Choroid plexus epithelial cell (primary cell): Measurements from ENCODE around the gene TP53TG5.
"Not testable (repeated sequence)": the region's sequence is repeated elsewhere in the genome, so short reads cannot be mapped to it uniquely, and the experiment has no call there.

ENCODE experiments used
- DNase-seq: peaks from one replicate; pipeline ENCODE4 v3.0.0-alpha.2; 2010; ENCODE audit warnings: low read depth
- H3K4me3 ChIP-seq: 2 replicates; pipeline ENCODE4 v1.5.1; 2011; ENCODE audit warnings: low read depth, mild to moderate bottlenecking, control low read depth, low read length, moderate library complexity
- CTCF ChIP-seq: conservative IDR thresholded peaks from 2 replicates; pipeline ENCODE4 v1.5.1; 2011; ENCODE audit warnings: low read depth, mild to moderate bottlenecking, control low read depth, inconsistent platforms, low read length, moderate library complexity

The TP53TG5 gene

GRCh38 chr20:45354423-45355208 lies 23.5 kb downstream of the TP53TG5 start:
- no peak for TF ChIP-seq CTCF
- peak; percentile 61 for DNase-seq
- no peak overlapping the region for H3K4me3 ChIP-seq

- DNase-seq = no peak
- no peak overlapping the region for H3K4me3 ChIP-seq
- no peak for TF ChIP-seq CTCF
Observed at GRCh38 chr20:45353746-45354145, 24.4 kb downstream of the TP53TG5 start.

- TF ChIP-seq CTCF = no peak
- DNase-seq = no peak
Observed at GRCh38 chr20:45352729-45353128, 25.4 kb downstream of the TP53TG5 start.

GRCh38 chr20:45350795-45351194 lies 27.3 kb downstream of the TP53TG5 start:
- not testable (repeated sequence) for H3K4me3 ChIP-seq, DNase-seq

More at GRCh38 chr20:45352729-45353128, 25.4 kb downstream of the TP53TG5 start:
- no peak overlapping the region for H3K4me3 ChIP-seq

GRCh38 chr20:45350217-45350616 lies 27.9 kb downstream of the TP53TG5 start:
- DNase-seq = no peak
- no peak for TF ChIP-seq CTCF
- no peak overlapping the region for H3K4me3 ChIP-seq

- peak; percentile 66 for DNase-seq
- H3K4me3 ChIP-seq = peak within 1 kb of the TSS; percentile 85
- TF ChIP-seq CTCF = no peak
Observed at GRCh38 chr20:45347936-45348778, 30.0 kb downstream of the TP53TG5 start, which contains the start of gene SDC4. Gene SDC4 (minus strand): TSS chr20:45348424. CDS start chr20:45348384, 40 bp downstream.

GRCh38 chr20:45347297-45347935 lies 30.7 kb downstream of the TP53TG5 start:
- TF ChIP-seq CTCF = no peak
- no peak for DNase-seq
- H3K4me3 ChIP-seq = peak overlapping the region; percentile 85
